GM08714 (cell line): ENCODE results near the gene RNF144B.

Source experiments
- H3K4me3 ChIP-seq: fragments of 200-500 bp; sonication (Bioruptor generic); 2 replicates; pipeline ENCODE4 v1.5.1; 2014; ENCODE audit warnings: mild to moderate bottlenecking, low read length, inconsistent platforms
- ZNF274 ChIP-seq: IDR thresholded peaks from 2 replicates; pipeline ENCODE4 v1.6.1; 2012; ENCODE audit warnings: mild to moderate bottlenecking, low read depth, low read length

Gene RNF144B

DNA sequence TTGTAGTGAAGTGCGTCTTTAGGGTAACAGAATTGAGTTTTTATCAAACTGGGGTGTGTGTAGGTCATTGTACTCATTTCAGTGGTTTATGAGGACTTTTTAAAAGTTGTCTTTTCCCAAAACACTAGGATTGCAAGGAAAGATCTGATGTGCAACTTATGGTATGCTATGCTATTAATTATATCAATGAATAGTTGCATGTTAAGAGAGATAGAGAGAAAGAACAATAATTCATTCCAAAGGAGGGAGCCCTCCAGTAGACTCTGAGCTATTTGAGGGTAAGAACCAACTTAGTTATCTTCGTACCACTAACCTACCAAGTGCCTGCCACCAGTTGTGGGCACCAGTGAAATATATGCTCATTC lies 117.1 kb downstream of the RNF144B start:
- H3K4me3 ChIP-seq, result no peak overlapping the region

DNA sequence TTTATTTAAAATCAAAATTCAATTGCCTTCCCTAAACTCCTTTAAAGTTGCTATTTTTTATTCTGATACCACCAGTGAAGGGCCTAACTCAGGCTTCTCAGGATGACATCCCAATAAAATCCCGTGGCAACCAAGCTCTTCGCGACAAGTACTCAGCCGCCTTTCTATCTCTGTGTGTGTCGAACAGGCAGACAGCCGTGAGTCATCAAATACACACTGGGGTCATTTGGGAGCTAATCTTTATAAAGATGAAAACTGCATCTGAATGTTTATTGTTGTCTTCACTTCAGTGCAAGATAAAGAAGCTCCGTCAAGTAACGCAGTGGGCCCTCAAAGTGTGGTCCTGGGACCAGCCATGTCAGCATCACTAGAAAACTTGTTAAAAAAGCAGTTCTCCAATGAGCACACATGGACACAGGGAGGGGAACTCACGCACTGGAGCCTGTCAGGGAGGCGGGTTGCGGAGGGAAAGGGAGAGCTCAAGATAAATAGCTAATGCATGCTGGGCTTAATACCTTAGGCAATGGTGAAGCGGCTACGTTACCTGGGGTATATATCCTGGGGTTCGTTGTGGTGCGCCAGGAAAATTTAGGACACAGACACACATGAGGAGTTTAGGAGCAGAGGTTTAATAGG lies 119.3 kb downstream of the RNF144B start:
- H3K4me3 ChIP-seq, result no peak overlapping the region
- no peak for TF ChIP-seq ZNF274

More for the DNA sequence above, 117.1 kb downstream of the RNF144B start:
- no peak for TF ChIP-seq ZNF274

DNA sequence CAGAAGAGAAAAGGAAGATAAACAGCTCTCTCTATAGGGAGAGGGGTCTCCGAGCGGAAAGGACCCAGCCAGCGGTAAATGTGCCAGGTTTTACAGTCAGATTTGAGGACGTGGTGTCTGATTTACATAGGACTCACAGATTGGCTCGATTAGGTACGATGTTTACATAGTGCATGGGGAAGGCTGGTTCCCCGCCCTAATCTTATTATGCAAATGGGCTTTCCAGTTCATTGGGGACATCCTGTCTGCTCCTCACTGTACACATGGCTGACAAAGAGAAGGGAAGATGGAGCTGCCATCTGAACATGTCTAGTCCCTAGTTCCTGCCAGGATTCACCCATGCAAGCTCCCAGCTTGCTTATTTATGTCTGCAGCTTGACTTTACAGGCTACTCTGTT lies 119.9 kb downstream of the RNF144B start:
- no peak overlapping the region for H3K4me3 ChIP-seq
- TF ChIP-seq ZNF274, result no peak

GRCh38 chr6:18507561-18507960 lies 120.4 kb downstream of the RNF144B start:
- no peak for TF ChIP-seq ZNF274
- H3K4me3 ChIP-seq, result no peak overlapping the region

GRCh38 chr6:18509871-18510643 lies 122.9 kb downstream of the RNF144B start:
- no peak for TF ChIP-seq ZNF274
- H3K4me3 ChIP-seq, result no peak overlapping the region

DNA sequence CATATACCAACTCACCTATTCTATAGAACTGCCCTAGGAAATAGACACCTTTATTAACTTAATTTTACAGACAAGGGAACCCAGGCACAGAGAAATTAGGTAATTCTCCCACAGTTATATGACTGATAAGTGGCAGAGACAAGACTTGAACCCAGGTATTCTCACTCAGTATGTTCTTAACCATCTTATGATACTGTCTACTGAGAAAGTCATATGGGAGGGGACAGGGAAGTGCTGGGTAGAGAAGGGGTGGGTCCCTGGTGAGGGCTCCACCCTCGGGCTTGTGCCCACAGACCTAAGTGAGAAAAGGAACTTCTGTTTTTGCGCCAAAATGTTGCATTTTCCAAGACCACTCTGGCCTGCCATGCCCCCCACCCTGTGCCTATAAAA lies 123.5 kb downstream of the RNF144B start:
- H3K4me3 ChIP-seq, result no peak overlapping the region
- no peak for TF ChIP-seq ZNF274

- no peak for TF ChIP-seq ZNF274
- no peak overlapping the region for H3K4me3 ChIP-seq
These were observed 124.1 kb downstream of the RNF144B start for GRCh38 chr6:18511211-18511610.

DNA sequence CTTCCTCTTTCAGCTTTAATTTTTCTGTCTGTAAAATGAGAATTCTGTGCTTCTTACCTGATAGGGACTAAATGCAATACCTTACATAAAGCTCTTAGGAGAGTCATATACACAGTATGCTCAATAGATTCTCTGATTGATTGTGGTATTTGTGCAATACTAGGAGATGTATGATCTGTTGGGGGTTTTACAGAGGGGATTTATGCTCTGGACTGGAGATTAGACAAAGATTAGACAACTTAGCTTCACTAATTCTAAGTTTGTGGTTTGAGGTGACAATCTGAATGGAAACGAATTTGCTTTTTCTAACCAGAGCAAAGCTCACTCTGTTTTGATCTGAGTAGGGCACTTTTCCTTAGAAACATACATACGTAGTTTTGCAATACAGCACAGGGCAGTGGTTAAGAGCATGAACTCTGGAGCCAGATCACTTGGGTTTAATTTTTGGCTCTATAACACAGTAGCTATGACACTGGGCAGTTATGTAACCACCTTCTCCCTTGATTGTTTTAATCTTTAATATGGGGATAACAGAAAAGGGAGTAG lies 126.2 kb downstream of the RNF144B start:
- H3K4me3 ChIP-seq, result no peak overlapping the region
- no peak for TF ChIP-seq ZNF274

DNA sequence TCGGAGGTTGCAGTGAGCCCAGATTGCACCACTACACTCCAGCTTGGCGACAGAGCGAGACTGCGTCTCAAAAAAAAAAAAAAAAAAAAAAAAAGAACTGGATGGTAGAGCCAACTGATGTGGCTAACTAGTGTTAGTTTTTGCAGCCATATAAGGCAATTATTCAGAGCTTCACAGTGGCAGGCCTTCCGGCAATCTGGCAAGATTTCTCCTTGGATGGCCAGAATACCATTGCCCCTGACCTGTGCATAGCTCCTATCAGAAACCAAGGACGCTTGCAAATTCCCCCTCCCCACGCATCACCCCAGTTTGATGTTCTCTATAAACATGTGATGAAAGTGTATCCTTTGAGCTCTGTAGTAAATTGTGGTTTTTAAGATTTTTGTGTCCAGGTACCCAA lies 127.0 kb downstream of the RNF144B start:
- no peak overlapping the region for H3K4me3 ChIP-seq
- no peak for TF ChIP-seq ZNF274

- no peak for TF ChIP-seq ZNF274
- H3K4me3 ChIP-seq, result no peak overlapping the region
These were observed 128.6 kb downstream of the RNF144B start for GRCh38 chr6:18515767-18516166.
